Right atrium auricular region (tissue), 2 donors: Measurements from ENCODE around the gene SLC7A6. TPM values are rescaled to one million over a fixed set of nuclear protein-coding genes. Genes with fewer than 3 reads are reported as not detected.

Experiments
- DNase-seq: peaks from one replicate; pipeline ENCODE4 v3.0.0-alpha.2; 2019; ENCODE audit warnings: low spot score
- H3K27ac ChIP-seq, 2 donors: fragments of 200-600 bp; sonication (generic); 1 replicate in 1 of 2; 2 replicates in 1 of 2; pipeline ENCODE4 v1.5.1; 2016 to 2019
- H3K27me3 ChIP-seq, 2 donors: fragments of 200-600 bp; sonication (generic); one replicate each; pipeline versions ENCODE4 v1.5.1 to v1.6.0; 2017 to 2019
- H3K36me3 ChIP-seq: fragments of 200-600 bp; sonication (generic); one replicate; pipeline ENCODE4 v1.5.1; 2016
- H3K4me1 ChIP-seq, 2 donors: fragments of 200-600 bp; sonication (generic); one replicate each; pipeline versions ENCODE4 v1.5.1 to v1.6.0; 2017 to 2019
- H3K4me3 ChIP-seq, 2 donors: fragments of 200-600 bp; sonication (generic); 1 replicate in 1 of 2; 2 replicates in 1 of 2; pipeline ENCODE4 v1.5.1; 2017 to 2019; ENCODE audit warnings: mild to moderate bottlenecking in 1 of 2, moderate library complexity in 1 of 2
- H3K9me3 ChIP-seq, 2 donors: fragments of 200-600 bp; sonication (generic); one replicate each; pipeline ENCODE4 v1.5.1; 2019
- microRNA-seq, 2 donors: library from miRNA; unstranded; fragments of <30 nt; microRNA quantifications; one replicate each; pipeline ENCODE4, GENCODE V29; 2016 to 2017; ENCODE audit warnings: borderline number of aligned reads in 2 of 2, borderline replicate concordance in 1 of 2
- total RNA-seq, 2 donors: library from RNA; depleted of rRNA; stranded (reverse); fragments of >200 nt; gene quantifications; one replicate each; pipeline ENCODE4 v1.1.0, GENCODE V29; 2016
- TF ChIP-seq, protein P1 (sequence below), 2 donors: fragments of 200-600 bp; sonication (generic); IDR thresholded peaks; one replicate each; pipeline ENCODE4 v1.5.1; 2019; ENCODE audit warnings: antibody characterized with exemption in 2 of 2

SLC7A6 gene
- total RNA-seq, 2 donors from 2014 or later = 28.9 to 51.0 TPM

DNA sequence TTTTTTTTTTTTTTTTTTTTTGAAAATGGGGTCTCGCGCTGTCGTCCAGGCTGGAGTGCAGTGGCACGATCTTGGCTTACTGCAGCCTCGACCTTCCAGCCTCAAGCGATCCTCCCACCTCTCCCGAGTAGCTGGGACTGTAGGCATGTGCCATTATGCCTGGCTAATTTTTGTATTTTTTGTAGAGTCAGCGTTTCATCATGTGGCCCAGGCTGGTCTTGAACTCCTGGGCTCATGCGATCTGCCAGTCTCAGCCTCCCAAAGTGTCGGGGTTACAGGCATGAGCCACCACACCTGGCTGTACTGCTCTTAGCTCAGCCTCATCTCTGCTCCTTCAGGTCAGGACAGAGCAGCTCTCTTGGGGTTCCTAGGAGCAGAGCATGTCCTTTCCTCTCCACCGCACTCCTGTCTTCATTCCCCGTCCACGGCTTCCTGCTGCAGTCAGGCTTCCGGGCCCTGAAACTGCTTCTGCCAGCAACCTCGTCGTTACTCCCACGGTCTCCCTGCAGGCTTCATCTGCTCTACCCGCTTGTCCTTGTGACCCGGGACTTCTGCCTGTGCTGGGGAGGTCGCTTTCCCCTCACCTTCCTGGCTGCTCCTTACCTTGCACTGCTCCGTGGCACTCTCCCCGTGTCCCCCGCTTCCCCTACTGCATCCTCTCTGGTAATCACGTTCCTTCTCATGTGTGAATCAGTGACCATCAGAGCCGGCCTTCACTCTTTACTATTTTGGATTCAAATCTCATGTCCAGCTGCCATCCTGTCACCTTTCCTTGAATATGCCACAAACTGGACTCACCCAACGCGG is 84.5 kb downstream of the SLC7A6 start:
- TF ChIP-seq, protein P1, sequence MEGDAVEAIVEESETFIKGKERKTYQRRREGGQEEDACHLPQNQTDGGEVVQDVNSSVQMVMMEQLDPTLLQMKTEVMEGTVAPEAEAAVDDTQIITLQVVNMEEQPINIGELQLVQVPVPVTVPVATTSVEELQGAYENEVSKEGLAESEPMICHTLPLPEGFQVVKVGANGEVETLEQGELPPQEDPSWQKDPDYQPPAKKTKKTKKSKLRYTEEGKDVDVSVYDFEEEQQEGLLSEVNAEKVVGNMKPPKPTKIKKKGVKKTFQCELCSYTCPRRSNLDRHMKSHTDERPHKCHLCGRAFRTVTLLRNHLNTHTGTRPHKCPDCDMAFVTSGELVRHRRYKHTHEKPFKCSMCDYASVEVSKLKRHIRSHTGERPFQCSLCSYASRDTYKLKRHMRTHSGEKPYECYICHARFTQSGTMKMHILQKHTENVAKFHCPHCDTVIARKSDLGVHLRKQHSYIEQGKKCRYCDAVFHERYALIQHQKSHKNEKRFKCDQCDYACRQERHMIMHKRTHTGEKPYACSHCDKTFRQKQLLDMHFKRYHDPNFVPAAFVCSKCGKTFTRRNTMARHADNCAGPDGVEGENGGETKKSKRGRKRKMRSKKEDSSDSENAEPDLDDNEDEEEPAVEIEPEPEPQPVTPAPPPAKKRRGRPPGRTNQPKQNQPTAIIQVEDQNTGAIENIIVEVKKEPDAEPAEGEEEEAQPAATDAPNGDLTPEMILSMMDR (IDR thresholded peaks at IDR 0.05) = no peak
- no peak for DNase-seq
- H3K27ac ChIP-seq = no peak overlapping the region
- no peaks in the 10 kb centered on the region for H3K9me3 ChIP-seq
- no peak overlapping the region for H3K4me3 ChIP-seq
- H3K36me3 ChIP-seq = peaks cover 74% of the 10 kb centered on the region
- no peaks in the 10 kb centered on the region for H3K27me3 ChIP-seq
- H3K4me1 ChIP-seq = peaks cover 0 to 9% of the 10 kb centered on the region in 2 donors

DNA sequence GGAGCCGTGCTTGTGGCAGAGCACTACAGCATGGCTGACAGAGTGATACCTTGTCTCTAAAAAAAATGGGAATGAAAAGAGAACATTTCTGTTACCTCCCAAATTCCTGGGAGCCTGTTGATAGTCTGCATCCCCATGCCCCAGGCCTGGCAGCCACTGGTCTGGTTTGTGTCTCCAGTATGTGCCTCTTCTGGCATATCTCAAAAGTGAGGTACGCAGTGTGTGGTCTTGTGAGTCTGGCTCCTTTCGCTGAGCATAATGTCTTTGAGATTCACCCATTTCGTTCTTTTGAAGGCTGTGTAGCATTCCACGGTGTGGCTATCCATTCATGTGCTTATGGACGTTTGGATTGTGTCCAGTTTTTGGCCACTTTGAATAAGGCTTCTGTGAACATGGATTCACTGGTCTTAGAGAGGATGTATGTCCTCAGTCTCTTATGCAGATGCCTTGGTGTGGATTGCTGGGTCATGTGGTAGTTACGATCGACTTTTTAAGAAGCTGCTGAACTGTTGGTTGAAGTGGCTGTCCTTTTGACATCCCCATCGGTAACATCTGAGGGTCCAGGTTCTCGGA is 85.6 kb downstream of the SLC7A6 start:
- no peak for DNase-seq
- Histone ChIP-seq H3K27ac (no peak overlapping the region), H3K4me3 (no peak overlapping the region), H3K36me3 (peaks cover 84% of the 10 kb centered on the region), H3K9me3 (no peaks in the 10 kb centered on the region), H3K27me3 (no peaks in the 10 kb centered on the region), H3K4me1 (peaks cover 0 to 9% of the 10 kb centered on the region in 2 donors)
- TF ChIP-seq, protein P1 (IDR thresholded peaks at IDR 0.05) = no peak

DNA sequence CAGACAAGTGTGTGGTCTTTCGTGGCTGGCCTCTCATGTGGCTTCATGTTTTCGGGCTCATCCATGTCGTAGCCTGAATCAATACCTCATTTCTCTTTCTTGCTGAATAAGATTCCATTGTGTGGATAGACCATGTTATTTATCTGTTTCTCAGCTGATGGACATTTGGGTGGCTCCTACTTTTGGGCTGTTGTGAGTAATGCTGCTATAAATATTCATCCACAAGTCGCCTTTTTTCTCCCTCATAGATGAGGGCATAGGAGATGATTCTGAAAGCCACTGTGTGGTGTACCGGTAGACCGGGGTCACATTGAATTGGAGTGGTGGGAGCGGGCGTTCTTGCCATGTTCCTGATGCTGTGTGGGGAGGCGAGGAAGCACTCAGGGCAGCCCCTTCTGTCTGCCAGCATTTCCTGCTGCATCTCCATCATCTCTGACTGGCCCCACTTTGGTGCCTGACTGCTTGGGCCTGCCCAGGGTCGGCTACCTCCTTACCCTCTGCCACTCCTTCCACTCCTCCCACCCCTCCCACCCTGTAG is 86.6 kb downstream of the SLC7A6 start:
- H3K4me1 ChIP-seq = no peaks in the 10 kb centered on the region
- DNase-seq = no peak
- H3K36me3 ChIP-seq = peaks cover 86% of the 10 kb centered on the region
- H3K4me3 ChIP-seq = no peak overlapping the region
- H3K27me3 ChIP-seq = no peaks in the 10 kb centered on the region
- no peaks in the 10 kb centered on the region for H3K9me3 ChIP-seq
- TF ChIP-seq, protein P1 (IDR thresholded peaks at IDR 0.05) = no peak
- no peak overlapping the region for H3K27ac ChIP-seq

Small RNAs within 50 kb of the gene (microRNA-seq; reads per million reads assigned to microRNA genes)
- 0 reads per million in 2 donors for gene MIR6773

Other genes starting within 250 kb of the SLC7A6 start
- not detected for gene DPEP2NB, start 248.6 kb upstream of the SLC7A6 start, total RNA-seq
- 1 to 10 TPM; 4.3 to 4.8 TPM for gene DDX28, start 241.3 kb upstream of the SLC7A6 start, total RNA-seq
- 1 to 10 TPM; 4.5 to 4.9 TPM for gene DUS2, start 241.2 kb upstream of the SLC7A6 start, total RNA-seq
- gene NFATC3, start 179.2 kb upstream of the SLC7A6 start, total RNA-seq = 10 to 100 TPM; 24.5 to 45.0 TPM
- gene ESRP2, start 28.4 kb upstream of the SLC7A6 start, total RNA-seq = 1 to 10 TPM in 1 of 2 donors, under 1 TPM in 1; 0.59 to 1.2 TPM
- gene PLA2G15, start 19.2 kb upstream of the SLC7A6 start, total RNA-seq = 10 to 100 TPM; 28.3 to 29.1 TPM
- gene SLC7A6OS, start 46.4 kb downstream of the SLC7A6 start, total RNA-seq = 1 to 10 TPM; 6.8 to 8.6 TPM
- gene PRMT7, start 46.5 kb downstream of the SLC7A6 start, total RNA-seq = 10 to 100 TPM; 24.5 to 35.7 TPM
- 1 to 10 TPM; 3.0 to 4.4 TPM for gene SMPD3, start 184.0 kb downstream of the SLC7A6 start, total RNA-seq